GM23338 (cell line): Measurements from ENCODE around the gene DNAJC12.

Experiments
- CREB1 ChIP-seq: fragments of 250-450 bp; sonication (Bioruptor Pico); IDR thresholded peaks from 2 replicates; pipeline ENCODE4 v1.5.0; 2020; ENCODE audit warnings: low read depth, mild to moderate bottlenecking, moderate library complexity
- CTCF ChIP-seq, 2 experiments: fragments of 200-600 bp in 1 of 2; sonication (generic) in 1 of 2; conservative IDR thresholded peaks; 2 replicates each; pipeline versions ENCODE4 v1.5.1 to v1.6.1; 2016 to 2017; ENCODE audit warnings: antibody characterized with exemption in 2 of 2, low read depth in 2 of 2, mild to moderate bottlenecking in 2 of 2, moderate library complexity in 1 of 2
- ETS1 ChIP-seq: IDR thresholded peaks from 2 replicates; pipeline ENCODE4 v1.6.1; 2016; ENCODE audit warnings: antibody characterized with exemption
- EZH2 ChIP-seq: fragments of 200-600 bp; sonication (generic); IDR thresholded peaks from one replicate; pipeline ENCODE4 v1.8.0; 2017; ENCODE audit warnings: antibody characterized with exemption, mild to moderate bottlenecking, low read depth; ENCODE audit not compliant: unreplicated experiment
- EZH2phosphoT487 ChIP-seq: fragments of 200-600 bp; sonication (generic); IDR thresholded peaks from one replicate; pipeline ENCODE4 v1.8.1; 2018; ENCODE audit warnings: antibody characterized with exemption; ENCODE audit not compliant: unreplicated experiment
- JUNB ChIP-seq: IDR thresholded peaks from one replicate; pipeline ENCODE4 v1.6.1; 2016; ENCODE audit warnings: antibody characterized with exemption; ENCODE audit not compliant: unreplicated experiment
- POLR2AphosphoS5 ChIP-seq: IDR thresholded peaks from 2 replicates; pipeline ENCODE4 v1.6.1; 2016; ENCODE audit warnings: antibody characterized with exemption, low read depth
- REST ChIP-seq: IDR thresholded peaks from one replicate; pipeline ENCODE4 v1.6.1; 2018; ENCODE audit warnings: antibody characterized with exemption; ENCODE audit not compliant: unreplicated experiment
- STAT1 ChIP-seq: IDR thresholded peaks from one replicate; pipeline ENCODE4 v1.6.1; 2016; ENCODE audit warnings: antibody characterized with exemption; ENCODE audit not compliant: unreplicated experiment
- ZNF114 ChIP-seq: fragments of 250-450 bp; sonication (Bioruptor Pico); IDR thresholded peaks from 2 replicates; pipeline ENCODE4 v1.5.0; 2020; ENCODE audit warnings: mild to moderate bottlenecking, moderate library complexity
- ZNF331 ChIP-seq: fragments of 250-450 bp; sonication (Bioruptor Pico); IDR thresholded peaks from 2 replicates; pipeline ENCODE4 v1.5.0; 2020; ENCODE audit warnings: low read depth, mild to moderate bottlenecking, moderate library complexity
- ZNF462 ChIP-seq: fragments of 250-450 bp; sonication (Bioruptor Pico); IDR thresholded peaks from 2 replicates; pipeline ENCODE4 v1.5.0; 2020; ENCODE audit warnings: mild to moderate bottlenecking, moderate library complexity

DNA sequence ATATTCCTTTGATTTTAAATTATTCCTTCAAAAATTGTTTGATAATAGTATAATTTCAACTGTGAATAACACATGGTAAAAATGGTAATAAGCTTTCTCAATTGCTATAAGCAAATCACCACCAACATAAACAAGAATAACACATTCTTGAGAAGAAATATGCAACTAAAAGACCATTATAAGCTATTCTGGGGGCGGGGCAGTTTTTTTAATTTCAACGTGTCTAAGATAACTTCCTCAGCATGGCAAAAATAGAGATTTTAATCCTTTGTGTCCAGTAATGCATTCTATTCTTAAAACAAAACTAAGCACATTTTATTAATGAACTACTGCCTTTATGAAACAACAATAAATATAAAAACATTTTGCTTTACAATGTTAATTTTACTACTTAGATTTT, 1.5 kb downstream of the DNAJC12 start:
- TF ChIP-seq POLR2AphosphoS5 (no peak), CTCF (conservative IDR thresholded peaks at IDR 0.05; ENCODE audit: low read depth in 2 of 2) (no peak), EZH2 (no peak), REST (no peak), JUNB (no peak), CREB1 (CRISPR knock-in tag) (no peak), EZH2phosphoT487 (no peak), ZNF462 (CRISPR knock-in tag) (no peak), ETS1 (no peak), ZNF114 (CRISPR knock-in tag) (no peak), ZNF331 (CRISPR knock-in tag) (no peak), STAT1 (no peak)
